Sigmoid colon (tissue), 4 donors: Measurements from ENCODE around the gene RNF39.
A peak's percentile ranks its signal among the peaks of the same experiment; 100 is the strongest.

ENCODE experiments used
- CTCF ChIP-seq, 4 experiments: fragments of 450-650 bp in 3 of 4; fragments of 200-600 bp in 1 of 4; IDR thresholded peaks; one replicate each; pipeline ENCODE4 v1.5.1; 2016 to 2019; ENCODE audit warnings: antibody characterized with exemption in 4 of 4, mild to moderate bottlenecking in 3 of 4, moderate library complexity in 2 of 4
- POLR2A ChIP-seq, 2 donors: fragments of 450-650 bp; IDR thresholded peaks; one replicate each; pipeline ENCODE4 v1.6.1; 2016; ENCODE audit warnings: antibody characterized with exemption in 2 of 2, mild to moderate bottlenecking in 2 of 2, moderate library complexity in 2 of 2
- POLR2AphosphoS5 ChIP-seq, 4 donors: sonication (generic); formaldehyde crosslinking; IDR thresholded peaks; one replicate each; pipeline ENCODE4 v1.6.1; 2017; ENCODE audit warnings: antibody characterized with exemption in 4 of 4

DNA sequence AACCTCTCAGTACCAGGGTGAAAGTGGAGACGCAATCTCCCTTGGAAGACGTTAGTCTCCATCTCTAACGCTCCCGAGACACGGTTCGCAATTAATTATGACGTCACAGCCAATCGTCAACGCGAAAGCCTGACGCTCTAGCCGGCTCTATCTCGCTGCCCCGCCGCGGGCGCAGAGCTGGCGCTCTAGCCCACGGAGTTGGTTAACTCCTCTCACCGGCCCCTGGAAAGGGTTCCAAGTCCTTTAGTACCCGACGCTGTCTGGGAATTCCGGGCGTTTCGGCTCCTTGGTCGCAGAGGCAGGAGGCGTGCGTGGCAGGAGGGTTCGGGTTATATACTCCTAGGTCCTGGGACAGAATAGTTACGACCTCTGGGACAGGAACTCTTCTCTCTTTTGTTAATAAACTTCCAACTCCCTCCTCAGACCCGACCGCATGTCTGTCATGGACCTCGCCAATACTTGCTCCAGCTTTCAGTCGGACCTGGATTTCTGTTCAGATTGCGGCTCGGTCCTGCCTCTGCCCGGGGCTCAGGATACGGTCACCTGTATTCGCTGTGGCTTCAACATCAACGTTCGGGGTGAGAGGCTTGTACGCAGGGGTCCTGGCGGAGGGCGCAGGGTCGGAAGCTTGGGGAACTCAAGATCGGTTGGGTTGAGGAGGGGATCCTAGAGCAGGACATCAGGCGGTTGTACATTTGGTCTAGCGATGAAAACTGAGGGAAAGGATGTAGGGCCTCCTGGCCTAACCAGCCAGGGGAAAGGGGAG is 14.3 kb downstream of the RNF39 start, which contains the start of gene POLR1H:
- TF ChIP-seq CTCF (IDR thresholded peaks at IDR 0.05) (no peak), POLR2A (IDR thresholded peaks at IDR 0.05) (peak; percentile 89), POLR2AphosphoS5 (IDR thresholded peaks at IDR 0.05) (peak; percentile 94 to 98 (median 96))
